Skeletal muscle cell (primary cell): ENCODE results near the gene MMP15.

Experiments
- DNase-seq: peaks from one replicate; pipeline ENCODE4 v3.0.0-alpha.2; 2010; ENCODE audit warnings: low read depth
- H3K4me3 ChIP-seq: 2 replicates; pipeline ENCODE4 v1.5.1; 2011; ENCODE audit warnings: low read depth, mild to moderate bottlenecking, control low read depth, low read length, moderate library complexity

Gene MMP15

GRCh38 chr16:58013201-58013956 is 12.2 kb upstream of the MMP15 start:
- H3K4me3 ChIP-seq: no peak overlapping the region
- no peak for DNase-seq

GRCh38 chr16:58016840-58017446 is 8.6 kb upstream of the MMP15 start:
- no peak for DNase-seq
- no peak overlapping the region for H3K4me3 ChIP-seq

- no peak for DNase-seq
- no peak overlapping the region for H3K4me3 ChIP-seq
These were observed 6.8 kb upstream of the MMP15 start for GRCh38 chr16:58018803-58019202.

- H3K4me3 ChIP-seq: no peak overlapping the region
- DNase-seq: no peak
These were observed 5.6 kb upstream of the MMP15 start for GRCh38 chr16:58019866-58020538.

GRCh38 chr16:58020628-58021521 is 4.7 kb upstream of the MMP15 start:
- no peak overlapping the region for H3K4me3 ChIP-seq
- DNase-seq: no peak

GRCh38 chr16:58021661-58022551 is 3.6 kb upstream of the MMP15 start:
- no peak for DNase-seq
- no peak overlapping the region for H3K4me3 ChIP-seq

- DNase-seq: no peak
- no peak overlapping the region for H3K4me3 ChIP-seq
These were observed 2.8 kb upstream of the MMP15 start for GRCh38 chr16:58022601-58023371.

GRCh38 chr16:58024486-58025350 is 836 bp upstream of the MMP15 start:
- peak overlapping the region; percentile 62 for H3K4me3 ChIP-seq
- no peak for DNase-seq

GRCh38 chr16:58026139-58026704 is 668 bp downstream of the MMP15 start:
- H3K4me3 ChIP-seq: peak overlapping the region; percentile 62
- DNase-seq: no peak

GRCh38 chr16:58026705-58027160 is 1.2 kb downstream of the MMP15 start:
- no peak for DNase-seq
- H3K4me3 ChIP-seq: peak overlapping the region; percentile 62

- DNase-seq: no peak
- peak overlapping the region; percentile 62 for H3K4me3 ChIP-seq
These were observed 1.8 kb downstream of the MMP15 start for GRCh38 chr16:58027161-58027915.

- no peak overlapping the region for H3K4me3 ChIP-seq
These were observed 2.4 kb downstream of the MMP15 start for GRCh38 chr16:58027916-58028455.

GRCh38 chr16:58028541-58029070 is 3.1 kb downstream of the MMP15 start:
- H3K4me3 ChIP-seq: no peak overlapping the region
- no peak for DNase-seq

More at GRCh38 chr16:58027916-58028455, 2.4 kb downstream of the MMP15 start:
- no peak for DNase-seq

GRCh38 chr16:58029410-58029809 is 3.9 kb downstream of the MMP15 start:
- no peak overlapping the region for H3K4me3 ChIP-seq

GRCh38 chr16:58030136-58030840 is 4.7 kb downstream of the MMP15 start:
- H3K4me3 ChIP-seq: no peak overlapping the region
- no peak for DNase-seq

More at GRCh38 chr16:58029410-58029809, 3.9 kb downstream of the MMP15 start:
- DNase-seq: no peak
